Panc1 (cell line): ENCODE data around the gene MYO3B.

Source experiments
- TF ChIP-seq, protein P1 (sequence below): fragments of 450-650 bp; IDR thresholded peaks from 2 replicates; pipeline ENCODE4 v1.5.1; 2017; ENCODE audit warnings: mild to moderate bottlenecking
- TF ChIP-seq, protein P2 (sequence below), 2 experiments: IDR thresholded peaks; 2 replicates each; pipeline ENCODE4 v1.6.1; 2011 to 2012; ENCODE audit warnings: low read depth in 2 of 2, control low read depth in 1 of 2, low read length in 1 of 2, mild to moderate bottlenecking in 1 of 2, moderate library complexity in 1 of 2; ENCODE audit not compliant: insufficient read depth in 1 of 2

DNA sequence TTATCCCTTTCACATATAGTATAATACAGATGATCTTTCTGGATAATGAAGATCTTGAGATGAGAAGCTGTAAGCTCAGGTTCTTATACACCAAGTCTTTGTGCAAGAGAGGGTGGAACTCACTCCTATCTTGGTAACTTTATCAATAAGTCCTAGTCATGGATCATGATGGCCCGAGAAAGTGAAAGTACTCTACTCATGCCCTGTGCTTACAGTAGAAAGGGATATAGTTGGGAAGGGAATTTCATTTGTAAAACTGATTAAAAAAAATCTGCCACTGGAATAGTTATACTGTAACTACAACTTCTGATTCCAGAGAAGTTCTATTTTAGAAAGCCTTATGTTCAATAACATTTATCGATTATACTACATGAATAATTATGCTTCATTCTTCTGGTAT, 51.8 kb downstream of the MYO3B start:
- TF ChIP-seq, protein P1, sequence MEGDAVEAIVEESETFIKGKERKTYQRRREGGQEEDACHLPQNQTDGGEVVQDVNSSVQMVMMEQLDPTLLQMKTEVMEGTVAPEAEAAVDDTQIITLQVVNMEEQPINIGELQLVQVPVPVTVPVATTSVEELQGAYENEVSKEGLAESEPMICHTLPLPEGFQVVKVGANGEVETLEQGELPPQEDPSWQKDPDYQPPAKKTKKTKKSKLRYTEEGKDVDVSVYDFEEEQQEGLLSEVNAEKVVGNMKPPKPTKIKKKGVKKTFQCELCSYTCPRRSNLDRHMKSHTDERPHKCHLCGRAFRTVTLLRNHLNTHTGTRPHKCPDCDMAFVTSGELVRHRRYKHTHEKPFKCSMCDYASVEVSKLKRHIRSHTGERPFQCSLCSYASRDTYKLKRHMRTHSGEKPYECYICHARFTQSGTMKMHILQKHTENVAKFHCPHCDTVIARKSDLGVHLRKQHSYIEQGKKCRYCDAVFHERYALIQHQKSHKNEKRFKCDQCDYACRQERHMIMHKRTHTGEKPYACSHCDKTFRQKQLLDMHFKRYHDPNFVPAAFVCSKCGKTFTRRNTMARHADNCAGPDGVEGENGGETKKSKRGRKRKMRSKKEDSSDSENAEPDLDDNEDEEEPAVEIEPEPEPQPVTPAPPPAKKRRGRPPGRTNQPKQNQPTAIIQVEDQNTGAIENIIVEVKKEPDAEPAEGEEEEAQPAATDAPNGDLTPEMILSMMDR: no peak
- TF ChIP-seq, protein P2, sequence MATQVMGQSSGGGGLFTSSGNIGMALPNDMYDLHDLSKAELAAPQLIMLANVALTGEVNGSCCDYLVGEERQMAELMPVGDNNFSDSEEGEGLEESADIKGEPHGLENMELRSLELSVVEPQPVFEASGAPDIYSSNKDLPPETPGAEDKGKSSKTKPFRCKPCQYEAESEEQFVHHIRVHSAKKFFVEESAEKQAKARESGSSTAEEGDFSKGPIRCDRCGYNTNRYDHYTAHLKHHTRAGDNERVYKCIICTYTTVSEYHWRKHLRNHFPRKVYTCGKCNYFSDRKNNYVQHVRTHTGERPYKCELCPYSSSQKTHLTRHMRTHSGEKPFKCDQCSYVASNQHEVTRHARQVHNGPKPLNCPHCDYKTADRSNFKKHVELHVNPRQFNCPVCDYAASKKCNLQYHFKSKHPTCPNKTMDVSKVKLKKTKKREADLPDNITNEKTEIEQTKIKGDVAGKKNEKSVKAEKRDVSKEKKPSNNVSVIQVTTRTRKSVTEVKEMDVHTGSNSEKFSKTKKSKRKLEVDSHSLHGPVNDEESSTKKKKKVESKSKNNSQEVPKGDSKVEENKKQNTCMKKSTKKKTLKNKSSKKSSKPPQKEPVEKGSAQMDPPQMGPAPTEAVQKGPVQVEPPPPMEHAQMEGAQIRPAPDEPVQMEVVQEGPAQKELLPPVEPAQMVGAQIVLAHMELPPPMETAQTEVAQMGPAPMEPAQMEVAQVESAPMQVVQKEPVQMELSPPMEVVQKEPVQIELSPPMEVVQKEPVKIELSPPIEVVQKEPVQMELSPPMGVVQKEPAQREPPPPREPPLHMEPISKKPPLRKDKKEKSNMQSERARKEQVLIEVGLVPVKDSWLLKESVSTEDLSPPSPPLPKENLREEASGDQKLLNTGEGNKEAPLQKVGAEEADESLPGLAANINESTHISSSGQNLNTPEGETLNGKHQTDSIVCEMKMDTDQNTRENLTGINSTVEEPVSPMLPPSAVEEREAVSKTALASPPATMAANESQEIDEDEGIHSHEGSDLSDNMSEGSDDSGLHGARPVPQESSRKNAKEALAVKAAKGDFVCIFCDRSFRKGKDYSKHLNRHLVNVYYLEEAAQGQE (IDR thresholded peaks at IDR 0.05; ENCODE audit: insufficient read depth in 1 of 2, low read depth in 2 of 2, low read length in 1 of 2): no peak
